ENCODE measurements around the gene APOO.

APOO gene

DNA sequence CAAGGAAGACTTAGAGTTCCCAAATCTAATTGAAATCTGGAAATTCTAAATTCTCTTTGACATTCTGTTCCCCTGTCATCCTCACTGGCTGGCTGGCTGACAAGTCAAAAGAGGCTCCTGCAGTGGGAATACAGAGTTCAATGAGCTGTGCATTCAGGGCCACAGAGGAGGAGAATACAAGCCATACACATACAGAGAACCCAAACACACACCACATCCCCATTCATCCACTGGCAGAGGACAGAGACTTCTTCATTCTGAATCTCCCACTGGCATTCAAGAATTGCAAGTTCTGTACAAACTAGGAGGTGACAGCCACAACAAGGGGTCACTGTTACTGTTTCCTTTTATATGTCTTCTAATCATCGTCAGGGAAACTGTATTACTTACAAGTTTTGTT, 75.0 kb downstream of the APOO start:
- in situ Hi-C loops (cut with HindIII; ENCODE audit: low pct_ligation_motif_present, low pct_unique_long_range_greater_than_20kb, low sequenced_read_pairs), result no loop called here
- DNase-seq, result no peak

DNA sequence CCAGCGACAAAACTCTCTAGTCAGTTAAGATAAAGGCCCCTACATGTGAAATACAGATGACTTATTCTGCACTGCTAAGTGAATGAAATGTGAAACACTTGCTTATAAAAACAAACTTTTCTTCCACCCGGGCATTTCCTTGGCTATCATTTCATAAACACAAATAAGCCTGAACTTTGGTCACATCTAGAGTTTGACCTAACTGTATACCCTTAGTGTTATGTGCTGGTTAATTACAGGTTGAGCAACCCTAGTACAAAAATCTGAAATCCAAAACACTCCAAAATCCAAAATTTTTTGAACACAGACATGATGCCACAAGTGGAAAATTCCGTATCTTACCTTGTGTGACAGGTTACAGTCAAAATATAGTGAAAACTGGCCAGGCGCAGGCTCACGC, 78.9 kb downstream of the APOO start:
- no peak for DNase-seq
- in situ Hi-C loops (cut with HindIII; ENCODE audit: low pct_ligation_motif_present, low pct_unique_long_range_greater_than_20kb, low sequenced_read_pairs), result no loop called here

DNA sequence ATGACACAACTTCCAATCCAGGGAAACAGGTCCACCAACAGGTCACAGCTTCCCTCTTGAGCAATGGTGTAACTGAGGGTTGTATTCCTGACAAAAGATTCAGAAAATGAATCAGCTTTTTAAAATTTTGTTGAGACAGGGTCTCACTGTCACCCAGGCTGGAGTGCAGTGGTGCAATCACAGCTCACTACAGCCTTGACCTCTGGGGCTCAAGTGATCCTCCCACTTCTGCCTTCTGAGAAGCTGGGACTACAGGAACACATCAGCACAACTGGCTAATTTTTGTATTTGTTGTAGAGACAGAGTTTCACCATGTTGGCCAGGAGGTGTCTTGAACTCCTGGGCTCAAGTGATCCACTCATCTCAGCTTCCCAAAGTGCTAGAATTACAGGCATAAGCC, 81.1 kb downstream of the APOO start:
- in situ Hi-C loops (cut with HindIII; ENCODE audit: low pct_ligation_motif_present, low pct_unique_long_range_greater_than_20kb, low sequenced_read_pairs), result no loop called here
- DNase-seq, result no peak

DNA sequence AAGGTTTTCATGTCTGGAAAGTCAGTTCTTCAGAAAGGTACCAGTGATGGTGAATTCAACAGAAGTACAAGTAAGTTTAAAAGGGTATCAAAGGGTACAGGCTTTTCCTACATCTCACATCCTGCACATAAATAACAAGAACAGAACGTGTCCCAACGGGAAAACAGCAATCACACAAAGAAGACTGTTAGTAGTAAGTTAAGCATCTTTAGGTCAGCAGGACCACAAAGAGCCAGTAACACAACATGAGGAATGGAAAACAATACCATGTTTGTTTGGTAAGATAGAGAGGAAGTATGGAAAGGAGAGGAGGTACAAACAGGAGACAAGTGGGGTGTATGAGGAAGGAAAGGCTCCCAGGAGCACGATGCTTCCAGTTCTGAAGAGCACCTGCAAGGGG, 81.5 kb downstream of the APOO start:
- DNase-seq, result no peak
- in situ Hi-C loops (cut with HindIII; ENCODE audit: low pct_ligation_motif_present, low pct_unique_long_range_greater_than_20kb, low sequenced_read_pairs), result no loop called here

DNA sequence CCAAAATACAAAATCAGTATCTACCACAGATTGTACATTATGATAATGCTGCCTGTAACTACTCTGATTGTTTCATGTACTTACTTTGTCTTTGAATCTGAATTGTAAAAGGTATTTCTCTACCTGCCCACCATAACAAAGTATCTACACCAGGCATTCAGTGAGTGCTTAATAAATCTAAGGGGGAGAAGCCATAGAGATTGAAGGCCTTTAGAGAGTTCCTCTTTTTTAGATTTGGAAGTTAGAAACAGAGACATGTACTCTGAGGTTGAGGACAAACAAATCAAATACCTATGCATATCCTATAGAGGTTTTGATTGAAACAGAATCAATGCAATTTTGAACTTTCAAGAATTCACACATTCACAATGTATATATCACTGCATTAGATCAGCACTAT, 82.1 kb downstream of the APOO start:
- DNase-seq, result no peak

DNA sequence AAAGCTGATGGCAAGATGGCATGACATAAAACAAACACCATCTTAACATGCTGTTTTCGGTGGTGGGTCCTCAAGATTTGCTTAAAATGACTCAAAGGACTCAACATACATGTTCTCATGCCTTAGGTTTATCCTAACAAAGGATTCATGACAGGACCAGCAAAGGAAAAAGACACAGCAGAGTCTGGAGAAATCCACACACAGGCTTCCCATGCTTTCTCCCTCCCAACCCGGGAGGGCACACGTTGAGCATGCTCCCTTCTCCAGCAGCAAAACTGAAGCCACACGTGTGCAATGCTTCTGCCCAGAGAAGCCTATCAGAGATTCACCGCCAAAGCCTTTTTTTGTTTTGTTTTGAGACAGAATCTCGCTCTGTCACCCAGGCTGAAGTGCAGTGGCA, 84.9 kb downstream of the APOO start:
- DNase-seq, result no peak
- in situ Hi-C loops (cut with HindIII; ENCODE audit: low pct_ligation_motif_present, low pct_unique_long_range_greater_than_20kb, low sequenced_read_pairs), result no loop called here

More for the DNA sequence above, 82.1 kb downstream of the APOO start:
- in situ Hi-C loops (cut with HindIII; ENCODE audit: low pct_ligation_motif_present, low pct_unique_long_range_greater_than_20kb, low sequenced_read_pairs), result no loop called here

DNA sequence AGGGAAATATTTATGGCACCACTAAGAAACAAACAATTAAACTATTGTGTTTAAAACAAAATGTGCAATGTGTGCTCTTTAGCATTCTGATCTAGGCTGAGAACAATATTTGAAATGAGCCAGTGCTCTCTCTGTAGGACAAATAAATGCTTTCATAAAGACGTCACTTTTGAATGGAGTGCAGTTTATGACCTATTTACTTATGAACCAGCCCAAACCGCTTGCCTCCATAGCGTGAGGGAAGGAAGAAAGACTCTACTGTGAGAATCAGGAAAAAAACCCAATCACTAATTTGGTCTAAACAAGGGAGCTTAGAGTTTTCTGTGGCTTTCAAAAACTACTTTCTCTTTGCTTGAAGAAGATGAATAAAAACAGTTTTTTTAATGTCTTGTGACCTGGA, 85.3 kb downstream of the APOO start:
- in situ Hi-C loops (cut with HindIII; ENCODE audit: low pct_ligation_motif_present, low pct_unique_long_range_greater_than_20kb, low sequenced_read_pairs), result no loop called here
- no peak for DNase-seq

DNA sequence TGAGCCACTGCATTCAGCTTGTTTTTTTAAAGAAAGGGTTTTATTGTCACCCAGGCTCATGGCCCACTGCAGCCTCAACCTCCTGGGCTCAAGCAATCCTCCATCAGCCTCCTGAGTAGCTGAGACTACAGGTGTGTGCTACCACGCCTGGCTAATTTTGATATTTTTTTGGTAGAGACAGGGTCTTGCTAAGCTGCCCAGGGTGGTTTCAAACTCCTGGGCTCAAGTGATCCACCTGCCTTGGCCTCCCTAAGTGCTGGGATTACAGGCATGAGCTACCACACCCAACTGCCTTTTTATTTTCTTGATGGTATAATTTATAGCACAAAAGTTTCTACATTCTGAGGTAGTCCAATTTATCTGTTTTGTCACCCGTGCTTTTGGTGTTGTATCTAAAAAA, 85.9 kb downstream of the APOO start:
- no peak for DNase-seq
- in situ Hi-C loops (cut with HindIII; ENCODE audit: low pct_ligation_motif_present, low pct_unique_long_range_greater_than_20kb, low sequenced_read_pairs), result no loop called here

DNA sequence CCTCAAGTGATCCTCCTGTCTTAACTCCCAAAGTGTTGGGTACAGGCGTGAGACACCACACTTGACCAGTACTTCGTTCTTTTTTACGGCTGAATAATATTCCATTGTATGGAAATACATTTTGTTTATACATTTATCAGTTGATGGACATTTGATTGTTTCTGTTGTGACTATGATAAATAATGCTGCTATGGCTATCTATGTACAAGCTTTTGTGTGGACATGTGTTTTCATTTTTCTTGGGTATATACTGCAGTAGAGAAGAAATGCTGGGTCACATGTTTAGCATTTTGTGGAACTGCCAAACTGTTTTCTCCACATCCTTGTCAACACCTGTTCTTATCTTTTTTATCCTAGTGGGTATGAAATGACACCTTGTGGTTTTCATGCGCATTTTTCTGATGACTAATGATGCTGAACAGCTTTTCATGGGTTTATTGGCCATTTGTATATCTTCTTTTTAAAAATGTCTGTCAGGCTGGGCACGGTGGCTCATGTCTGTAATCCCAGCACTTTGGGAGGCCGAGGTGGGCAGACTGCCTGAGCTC, 87.4 kb downstream of the APOO start:
- in situ Hi-C loops (cut with HindIII; ENCODE audit: low pct_ligation_motif_present, low pct_unique_long_range_greater_than_20kb, low sequenced_read_pairs), result no loop called here
- no peak for DNase-seq

DNA sequence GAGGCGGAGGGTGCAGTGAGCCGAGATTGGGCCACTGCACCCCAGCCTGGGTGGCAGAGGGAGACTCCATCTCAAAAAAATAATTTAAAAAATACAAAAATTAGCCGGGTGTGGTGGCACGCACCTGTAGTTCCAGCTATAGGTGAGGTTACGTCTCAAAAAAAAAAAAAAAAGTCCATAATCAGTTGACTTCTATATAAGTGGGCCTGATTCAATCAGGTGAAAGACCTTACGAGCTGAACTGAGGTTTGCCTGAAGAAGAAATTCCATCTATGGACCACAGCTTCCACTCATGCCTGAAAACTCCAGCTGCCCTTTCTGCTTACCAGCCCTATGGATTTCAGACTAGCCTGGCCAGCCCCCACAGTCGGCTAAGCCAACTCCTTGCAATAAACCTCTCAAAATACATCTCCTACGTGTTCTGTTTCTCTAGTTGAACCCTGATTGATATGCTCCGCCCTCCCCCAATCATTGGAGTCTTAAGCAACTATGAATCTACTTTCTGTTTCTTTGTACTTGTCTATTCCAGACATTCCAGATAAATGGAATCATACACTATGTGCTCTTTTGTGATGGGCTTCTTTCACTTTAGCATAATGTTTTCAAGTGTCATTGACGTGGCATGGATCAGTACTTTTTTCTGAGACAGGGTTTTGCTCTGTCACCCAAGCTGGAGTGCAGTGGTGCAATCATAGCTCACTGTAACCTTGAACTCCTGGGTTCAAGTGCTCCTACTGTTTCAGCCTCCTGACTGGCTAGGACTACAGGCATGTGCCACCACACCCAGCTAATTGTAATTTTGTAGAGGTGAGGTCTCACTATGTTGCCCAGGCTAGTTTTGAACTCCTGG, 88.1 kb downstream of the APOO start:
- in situ Hi-C loops (cut with HindIII; ENCODE audit: low pct_ligation_motif_present, low pct_unique_long_range_greater_than_20kb, low sequenced_read_pairs), result no loop called here
- no peak for DNase-seq

DNA sequence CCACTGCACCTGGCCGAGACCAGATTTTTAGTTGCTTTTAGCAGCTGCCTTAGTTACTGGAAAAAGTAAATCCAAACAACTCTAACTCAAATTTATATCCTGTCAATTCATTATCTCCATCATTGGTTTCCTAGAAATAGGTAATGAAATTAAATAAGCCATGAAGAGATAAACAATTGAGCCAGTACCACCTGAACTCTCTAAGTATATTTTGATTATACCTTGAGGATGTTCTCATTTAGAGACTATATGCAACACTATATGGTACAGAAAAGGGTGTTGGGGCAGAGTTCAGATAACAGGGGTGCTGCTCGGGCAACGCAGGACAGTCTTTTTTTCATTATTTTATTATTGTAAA, 89.8 kb downstream of the APOO start:
- no peak for DNase-seq
- in situ Hi-C loops (cut with HindIII; ENCODE audit: low pct_ligation_motif_present, low pct_unique_long_range_greater_than_20kb, low sequenced_read_pairs), result no loop called here

DNA sequence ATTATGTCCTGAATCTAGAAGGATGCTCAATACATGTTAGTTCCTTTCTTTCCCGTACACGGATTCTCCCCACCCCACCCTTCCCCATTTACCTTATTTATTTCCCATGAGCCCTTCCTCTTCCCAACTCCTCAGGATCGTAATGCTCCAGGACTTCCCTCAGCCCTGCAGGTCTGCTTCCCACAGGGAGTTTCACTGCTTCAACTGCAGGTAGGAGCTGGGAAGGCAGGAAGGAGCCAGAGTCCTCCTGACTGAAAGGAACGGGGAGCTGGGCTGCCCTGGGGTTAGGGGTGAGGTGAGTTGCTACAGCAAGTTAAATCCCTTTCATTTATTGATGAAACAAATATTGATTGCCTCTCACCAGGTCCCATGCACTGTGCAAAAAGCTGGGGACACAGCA, 91.6 kb downstream of the APOO start:
- DNase-seq, result no peak
- in situ Hi-C loops (cut with HindIII; ENCODE audit: low pct_ligation_motif_present, low pct_unique_long_range_greater_than_20kb, low sequenced_read_pairs), result no loop called here

DNA sequence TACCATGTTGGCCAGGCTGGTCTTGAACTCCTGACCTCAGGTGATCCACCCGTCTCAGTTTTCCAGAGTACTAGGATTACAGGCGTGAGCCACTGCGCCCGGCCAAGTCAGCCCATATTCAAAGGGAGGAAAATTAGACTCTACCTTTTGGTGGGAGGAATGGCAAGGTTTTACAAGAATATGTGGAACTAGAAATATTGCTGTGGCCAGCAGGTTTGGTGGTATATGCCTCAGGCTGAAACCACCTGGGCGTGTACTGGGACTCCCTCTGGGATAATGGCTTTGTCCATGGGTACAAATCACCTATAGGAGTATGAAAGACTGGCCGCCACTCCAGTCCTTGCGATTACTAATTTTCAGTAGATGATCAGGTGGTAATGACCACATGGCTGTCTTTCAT, 92.4 kb downstream of the APOO start:
- no peak for DNase-seq
- in situ Hi-C loops (cut with HindIII; ENCODE audit: low pct_ligation_motif_present, low pct_unique_long_range_greater_than_20kb, low sequenced_read_pairs), result no loop called here

DNA sequence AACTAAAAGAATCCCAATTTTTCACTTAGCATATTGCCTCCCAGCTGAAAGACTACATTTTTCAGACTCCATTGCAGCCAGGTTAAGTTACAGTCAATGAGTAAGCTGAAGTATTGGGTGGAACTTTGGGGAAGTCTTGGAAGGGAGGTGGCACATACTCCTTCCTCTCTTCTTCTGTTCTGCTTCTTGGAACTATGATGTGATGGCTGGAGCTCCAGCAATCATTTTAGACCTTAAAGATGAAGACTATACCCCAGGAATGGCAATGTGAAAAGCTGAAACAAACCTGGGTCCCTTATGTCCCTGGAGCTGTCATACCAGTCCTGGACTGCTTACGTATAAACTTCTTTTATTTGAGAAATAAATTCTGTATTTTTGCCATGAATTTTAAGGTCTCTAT, 93.9 kb downstream of the APOO start:
- in situ Hi-C loops (cut with HindIII; ENCODE audit: low pct_ligation_motif_present, low pct_unique_long_range_greater_than_20kb, low sequenced_read_pairs), result no loop called here
- no peak for DNase-seq

DNA sequence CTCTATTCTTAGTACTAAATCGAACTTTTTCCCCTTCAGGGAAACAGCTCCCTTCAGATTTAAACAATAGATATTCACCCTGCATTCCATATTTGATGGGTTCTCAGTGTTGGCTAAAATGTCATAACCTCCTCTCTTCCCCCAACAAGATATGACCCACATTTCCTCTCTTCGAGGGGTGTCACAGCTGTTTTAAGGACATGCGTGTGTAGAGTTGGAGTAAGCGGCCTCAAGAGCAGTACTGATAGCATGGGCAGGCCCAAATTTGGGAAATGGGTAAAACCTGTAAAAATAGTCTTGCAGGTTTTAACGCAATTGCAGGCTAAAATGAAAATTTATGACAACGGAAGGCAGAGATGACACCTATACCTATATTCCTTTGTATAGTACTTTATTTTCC, 96.1 kb downstream of the APOO start:
- in situ Hi-C loops (cut with HindIII; ENCODE audit: low pct_ligation_motif_present, low pct_unique_long_range_greater_than_20kb, low sequenced_read_pairs), result no loop called here
- no peak for DNase-seq

DNA sequence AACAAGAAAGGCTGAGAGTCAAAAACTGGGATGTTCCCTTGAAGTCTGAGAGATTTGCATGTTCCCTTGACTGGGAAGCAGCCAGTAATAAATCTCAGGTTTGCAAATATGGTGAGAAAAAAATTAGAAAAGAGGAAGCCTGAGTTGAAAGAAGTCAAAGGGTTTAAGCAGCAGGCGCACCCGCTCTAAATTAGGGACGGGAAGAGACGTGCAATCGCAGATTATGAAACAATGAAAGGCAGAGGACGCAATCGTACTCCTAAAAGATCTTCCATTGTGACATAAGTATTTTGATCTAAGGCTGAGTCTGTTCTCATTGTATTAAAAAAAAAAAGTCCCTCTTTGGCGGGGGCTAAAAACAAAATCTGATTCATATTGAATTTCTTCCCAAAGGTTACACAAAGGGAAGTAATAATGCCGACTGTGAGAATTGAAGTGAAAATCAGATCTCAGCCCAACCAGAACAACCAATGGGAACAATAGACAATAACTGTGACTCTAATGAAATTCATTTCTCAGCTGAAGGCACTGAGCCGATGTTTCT, 96.6 kb downstream of the APOO start:
- in situ Hi-C loops (cut with HindIII; ENCODE audit: low pct_ligation_motif_present, low pct_unique_long_range_greater_than_20kb, low sequenced_read_pairs), result no loop called here

DNA sequence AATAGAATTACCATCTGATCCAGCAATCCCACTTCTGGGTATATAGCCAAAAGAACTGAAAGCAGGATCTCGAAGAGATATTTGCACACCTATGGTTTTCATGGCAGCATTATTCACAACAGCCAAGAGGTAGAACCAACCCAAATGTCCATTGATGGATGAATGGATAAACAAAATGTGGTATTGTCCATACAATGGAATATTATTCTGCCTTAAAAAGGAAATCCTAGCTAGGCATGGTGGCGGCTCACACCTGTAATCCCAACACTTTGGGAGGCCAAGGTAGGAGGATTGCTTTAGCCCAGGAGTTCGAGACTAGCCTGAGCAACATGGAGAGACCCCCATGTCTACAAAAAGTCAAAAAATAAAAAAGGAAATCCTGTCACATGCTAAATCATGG, 97.5 kb downstream of the APOO start:
- DNase-seq, result no peak
- in situ Hi-C loops (cut with HindIII; ENCODE audit: low pct_ligation_motif_present, low pct_unique_long_range_greater_than_20kb, low sequenced_read_pairs), result no loop called here

More for the DNA sequence above, 96.6 kb downstream of the APOO start:
- DNase-seq, result no peak

DNA sequence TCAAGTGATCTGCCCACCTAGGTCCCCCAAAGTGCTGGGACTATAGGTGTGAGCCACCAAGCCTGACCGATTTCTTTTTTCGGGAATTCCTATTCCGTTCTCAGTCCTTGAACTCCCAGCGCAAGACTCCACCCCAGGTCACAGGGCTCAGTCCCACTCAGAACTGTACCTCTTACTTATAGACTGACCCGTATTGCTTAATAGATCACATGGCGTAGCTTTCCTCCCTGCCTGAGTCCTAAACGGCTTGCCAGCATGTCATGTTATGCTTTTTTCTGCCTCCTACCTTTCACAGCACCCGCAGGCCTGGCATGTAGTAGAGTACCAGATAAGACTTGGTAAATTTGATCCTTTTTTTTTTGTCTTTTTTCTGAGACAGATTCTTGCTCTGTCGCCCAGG, 102.3 kb downstream of the APOO start:
- in situ Hi-C loops (cut with HindIII; ENCODE audit: low pct_ligation_motif_present, low pct_unique_long_range_greater_than_20kb, low sequenced_read_pairs), result no loop called here
- no peak for DNase-seq

DNA sequence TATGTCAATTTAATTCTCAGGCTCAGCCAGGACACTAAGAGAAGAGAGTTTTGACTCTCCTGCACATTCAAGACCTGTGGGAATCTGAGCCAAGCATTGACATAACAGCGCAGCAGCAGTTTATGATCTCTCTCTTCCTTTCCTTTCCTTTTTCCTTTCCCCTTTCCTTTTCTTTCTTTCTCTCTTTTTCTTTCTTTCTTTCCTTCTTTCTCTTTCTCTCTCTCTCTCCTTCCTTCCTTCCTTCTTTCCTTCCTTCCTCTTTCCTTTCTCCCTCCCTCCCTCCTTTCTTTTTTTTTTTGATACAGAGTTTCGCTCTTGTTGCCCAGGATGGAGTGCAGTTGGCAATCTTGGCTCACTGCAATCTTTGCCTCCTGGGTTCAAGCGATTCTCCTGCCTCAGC, 103.2 kb downstream of the APOO start:
- in situ Hi-C loops (cut with HindIII; ENCODE audit: low pct_ligation_motif_present, low pct_unique_long_range_greater_than_20kb, low sequenced_read_pairs), result no loop called here
- DNase-seq, result no peak

DNA sequence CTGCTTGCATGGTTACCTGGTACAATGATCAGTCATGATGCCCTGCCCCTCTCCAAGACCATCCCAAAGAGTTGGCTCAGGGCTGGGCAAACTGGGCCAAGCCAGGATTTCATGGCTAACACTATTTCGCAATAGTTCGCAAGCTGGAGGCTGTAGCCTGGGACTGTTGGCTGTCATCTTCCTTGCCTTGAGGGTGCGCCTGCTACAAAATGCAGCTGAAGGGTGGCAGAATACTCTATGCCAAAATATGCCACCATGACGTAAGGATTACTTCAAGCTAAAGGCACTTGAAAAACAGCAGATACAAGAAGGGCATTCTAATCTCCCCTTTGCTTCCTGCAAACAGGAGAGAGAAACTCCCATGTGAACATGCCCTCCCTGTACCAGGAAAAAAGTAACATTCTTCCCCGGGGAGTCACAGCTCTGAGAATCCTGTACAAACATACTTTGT, 103.8 kb downstream of the APOO start:
- in situ Hi-C loops (cut with HindIII; ENCODE audit: low pct_ligation_motif_present, low pct_unique_long_range_greater_than_20kb, low sequenced_read_pairs), result no loop called here
- DNase-seq, result no peak

Measured in ACHN (cell line).